GM21381 (cell line): ENCODE results near the gene RNF213.

Source experiments
- ATAC-seq: cut with Tn5 transposase; IDR thresholded peaks from one replicate; pipeline ENCODE4 v1.9.1; 2021; ENCODE audit warnings: mild to moderate bottlenecking, moderate library complexity; ENCODE audit not compliant: unreplicated experiment

RNF213 gene

DNA sequence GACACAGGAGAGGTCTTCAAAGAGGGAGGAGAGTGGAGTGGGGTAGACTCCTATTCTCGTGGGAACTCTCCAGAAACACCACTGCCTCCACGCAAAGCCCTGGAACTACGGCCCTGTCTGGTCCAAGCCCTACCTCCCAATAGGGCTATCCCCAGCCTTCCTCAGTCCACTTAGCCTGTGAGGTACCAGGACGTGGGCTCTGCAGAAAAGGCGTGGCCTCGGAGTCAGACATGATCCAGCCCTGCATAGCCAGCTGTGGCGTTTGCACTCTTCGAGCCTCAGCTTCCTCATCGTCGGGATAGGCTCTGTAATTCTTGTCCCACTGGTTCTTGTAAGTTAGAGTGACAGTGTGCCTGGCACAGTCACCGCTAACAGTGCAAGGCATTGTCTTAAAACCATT is 168.1 kb downstream of the RNF213 start:
- ATAC-seq: no peak

DNA sequence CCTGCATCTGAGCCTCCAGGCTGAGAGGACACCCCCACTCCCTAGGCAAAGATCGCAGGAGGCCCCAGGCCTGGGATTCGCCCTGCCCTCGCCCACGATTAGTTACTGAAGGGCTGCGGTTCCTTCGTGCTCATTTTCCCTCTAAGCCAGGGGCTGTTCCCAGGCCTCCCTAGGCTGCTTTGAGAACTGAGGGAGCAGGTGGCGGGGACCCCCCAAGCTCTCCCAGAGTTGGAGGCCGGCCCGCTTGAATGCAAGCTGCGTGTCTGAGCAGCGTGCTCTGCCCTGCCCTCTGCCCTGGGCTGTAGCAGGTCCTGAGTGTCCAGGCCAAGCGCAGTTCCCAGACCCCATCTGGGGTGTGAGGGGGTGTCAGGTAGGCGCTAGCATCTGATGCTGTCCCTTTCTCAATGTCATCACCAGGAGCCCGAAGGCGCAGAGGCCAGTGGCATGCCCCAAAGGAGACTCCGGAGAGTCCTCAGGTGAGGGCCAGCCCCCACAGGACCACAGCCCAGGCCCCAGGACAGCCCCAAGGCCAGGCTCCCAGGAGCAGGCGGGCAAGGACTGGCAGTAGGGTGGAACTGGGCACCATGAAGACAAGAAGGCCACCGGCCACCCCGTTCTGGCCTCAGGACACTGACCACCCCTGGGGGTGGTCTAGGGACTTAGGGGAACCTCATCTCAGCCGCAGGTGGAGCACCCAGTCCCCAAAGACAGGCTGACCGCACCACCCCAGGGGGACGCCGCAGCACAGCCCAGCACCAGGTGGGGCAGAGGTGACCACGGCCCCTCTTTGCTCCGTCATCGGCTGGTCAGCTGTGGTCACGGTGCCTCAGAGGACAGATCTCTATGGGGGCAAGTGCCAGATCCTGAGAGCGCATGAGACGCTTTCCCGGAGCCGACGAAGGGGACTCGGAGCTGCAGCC is 169.0 kb downstream of the RNF213 start:
- ATAC-seq: no peak

DNA sequence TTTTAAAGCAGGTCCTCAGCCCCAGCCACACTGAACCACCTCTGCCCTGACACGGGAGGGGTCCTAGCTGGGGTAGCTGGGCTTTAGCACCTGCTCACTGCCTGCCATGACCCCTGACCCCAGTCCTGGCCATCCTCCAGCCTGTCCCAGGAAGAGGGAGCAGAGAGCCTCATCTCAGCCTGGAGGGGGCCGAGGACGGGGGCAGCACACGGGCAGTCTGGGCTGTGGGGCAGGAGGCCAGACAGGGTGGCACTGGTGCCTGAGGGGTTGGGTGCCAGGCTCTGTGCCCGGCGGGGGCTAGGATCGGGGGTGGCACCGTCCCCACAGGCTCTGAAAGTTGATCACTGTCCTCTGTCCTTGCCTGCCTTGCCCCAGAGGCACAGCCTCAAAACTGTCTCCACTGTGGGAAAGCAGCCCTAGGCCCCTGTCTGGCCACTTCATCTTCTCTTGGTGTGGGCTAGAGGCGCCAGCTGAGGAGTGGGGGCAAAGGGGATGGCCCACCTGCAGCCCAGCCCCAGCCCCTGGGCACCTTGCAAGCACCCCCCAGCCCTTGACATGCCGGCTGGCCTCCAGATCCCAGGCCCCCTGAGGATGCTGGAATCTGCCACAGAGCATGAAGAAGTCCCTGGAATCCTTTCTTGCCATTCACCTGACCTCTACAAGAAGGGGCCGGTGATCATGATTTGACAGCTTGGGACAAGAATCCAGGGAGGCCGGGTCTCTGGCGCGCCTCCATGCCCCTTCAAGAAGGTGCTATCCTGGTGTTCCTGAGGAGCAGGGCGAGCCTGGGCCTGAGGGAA is 170.0 kb downstream of the RNF213 start:
- ATAC-seq: no peak

DNA sequence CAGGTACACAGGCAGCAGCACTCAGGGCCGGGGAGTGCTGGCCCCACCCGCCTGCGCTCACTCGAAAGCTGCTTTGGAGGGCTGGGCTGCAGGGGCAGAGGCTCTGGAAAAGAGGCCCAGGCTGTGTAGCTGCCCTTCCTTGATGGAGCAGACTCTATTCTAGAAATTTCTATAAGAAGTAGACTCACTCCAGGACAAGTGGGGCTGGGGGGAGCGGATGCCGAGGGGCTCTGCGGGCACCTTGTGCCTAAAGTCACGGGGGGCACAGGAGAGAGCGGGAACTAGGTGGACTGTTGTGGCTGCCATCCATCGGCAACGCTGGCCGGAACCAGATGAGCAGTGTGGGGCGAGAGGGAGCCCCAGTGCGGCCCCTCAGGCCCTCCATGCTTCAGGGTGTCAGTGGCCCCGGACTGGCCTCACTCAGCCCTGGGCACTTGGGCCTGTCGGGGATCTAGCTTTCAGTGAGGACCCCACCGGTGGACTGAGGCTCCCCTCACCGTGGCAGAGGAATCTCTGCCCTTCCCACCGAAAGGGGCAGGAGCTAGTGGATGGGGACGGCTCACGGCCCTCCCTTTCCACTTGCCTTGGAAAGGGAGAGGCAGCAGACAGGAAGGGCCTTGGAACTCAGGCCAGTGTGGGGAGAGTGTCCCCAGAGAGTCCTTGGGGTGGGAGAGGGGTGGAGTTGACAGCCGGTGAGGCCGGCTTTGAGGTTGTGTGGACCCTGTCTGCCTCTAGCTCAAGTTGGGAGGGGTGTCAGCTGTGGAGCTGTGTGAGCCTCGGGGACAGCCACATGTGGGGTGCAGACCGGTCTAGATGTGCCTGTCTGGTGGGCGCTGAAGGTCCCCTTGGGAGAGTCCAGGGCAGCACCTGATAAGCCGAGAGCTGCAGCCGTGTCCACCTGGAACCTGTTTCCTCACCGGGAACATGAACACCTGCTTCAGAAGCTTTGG is 170.9 kb downstream of the RNF213 start:
- ATAC-seq: no peak

DNA sequence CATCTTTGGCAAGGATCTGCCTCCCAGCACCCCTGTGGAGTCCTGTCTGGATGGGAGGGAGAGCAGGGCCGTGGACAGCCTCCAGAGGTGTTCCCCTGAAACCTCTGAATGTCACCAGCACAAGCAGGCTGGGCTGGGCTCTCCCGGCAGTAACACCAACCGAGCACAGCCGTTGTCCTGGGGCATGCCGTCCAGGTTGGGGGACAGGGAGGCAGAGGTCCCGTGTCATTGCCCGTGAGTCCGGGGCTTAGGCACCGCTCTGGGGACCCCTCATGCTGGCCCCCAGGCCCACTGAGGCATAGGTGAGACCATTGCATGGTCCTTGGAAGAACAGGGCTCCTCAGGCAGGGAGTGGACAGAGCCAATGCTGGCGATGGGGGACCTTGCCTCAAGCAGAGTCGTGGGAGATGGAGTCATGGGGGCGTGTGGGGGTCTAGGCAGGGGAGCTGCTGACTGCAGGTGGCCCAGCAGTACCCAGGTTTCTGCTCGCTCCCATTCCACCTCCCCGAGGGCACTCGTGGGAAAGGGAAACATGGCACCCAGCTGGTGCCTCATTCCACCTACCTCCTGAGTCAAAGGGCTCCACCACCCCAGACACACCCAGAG is 171.8 kb downstream of the RNF213 start:
- ATAC-seq: no peak

DNA sequence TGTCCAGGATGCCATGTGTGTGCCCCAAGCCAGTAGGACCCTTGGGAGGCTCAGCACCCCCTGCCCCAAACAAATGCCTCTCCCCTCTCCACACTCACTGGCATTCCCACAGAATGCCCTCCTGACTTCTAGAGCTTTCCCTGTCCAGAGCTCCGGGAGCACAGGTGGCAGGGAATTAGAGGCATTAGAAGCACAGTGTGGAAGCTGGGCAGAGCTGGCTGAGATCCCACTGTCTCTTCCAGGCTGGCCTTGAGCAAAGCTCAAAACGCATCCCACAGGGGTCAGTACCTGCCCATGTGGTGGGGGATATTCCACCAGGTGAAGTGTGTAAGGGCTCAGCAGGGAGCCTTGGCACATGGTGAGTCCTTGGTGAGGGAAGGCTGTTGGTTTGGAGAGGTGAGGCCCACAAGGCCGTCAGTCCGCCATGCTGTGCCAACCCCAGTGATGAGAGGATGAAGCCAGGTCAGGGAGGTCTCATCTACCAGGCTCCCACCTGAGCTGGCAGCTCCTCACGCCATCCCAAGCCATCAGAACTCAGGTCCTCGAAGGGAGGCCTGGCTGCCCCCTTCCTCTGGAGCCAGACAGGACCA is 172.4 kb downstream of the RNF213 start:
- no peak for ATAC-seq

DNA sequence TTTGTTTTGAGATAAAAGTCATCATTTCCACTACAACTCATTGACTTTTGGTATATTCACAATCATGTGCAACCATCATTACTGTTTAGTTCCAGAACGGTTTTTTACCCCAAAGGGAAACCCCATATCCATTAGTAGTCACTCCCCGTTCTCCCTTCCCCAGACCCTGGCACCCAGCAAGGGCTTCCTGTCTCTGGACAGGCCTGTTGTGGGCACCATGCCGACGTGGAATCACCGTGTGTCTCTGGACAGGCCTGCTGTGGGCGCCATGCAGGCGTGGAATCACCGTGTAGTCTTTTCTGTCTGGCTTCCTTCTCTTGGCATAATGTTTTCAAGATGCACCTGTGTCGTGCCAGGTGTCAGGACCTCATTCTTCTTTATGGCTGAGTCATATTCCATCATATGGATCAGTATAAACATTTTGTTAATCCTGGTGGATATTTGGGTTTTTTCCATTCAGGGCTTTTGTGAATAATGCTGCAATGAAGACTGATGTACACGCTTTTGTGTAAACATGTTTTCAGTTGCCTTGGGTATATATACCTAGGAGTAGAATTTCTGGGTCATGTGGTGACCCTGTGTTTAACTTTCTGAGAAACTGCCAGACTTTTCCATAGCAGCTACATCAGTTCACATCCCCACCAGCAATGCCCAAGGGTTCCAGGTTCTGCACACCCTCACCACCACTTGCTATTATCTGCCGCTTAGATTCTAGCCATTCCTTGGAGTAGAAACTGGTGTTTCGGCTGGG is 173.4 kb downstream of the RNF213 start:
- no peak for ATAC-seq

DNA sequence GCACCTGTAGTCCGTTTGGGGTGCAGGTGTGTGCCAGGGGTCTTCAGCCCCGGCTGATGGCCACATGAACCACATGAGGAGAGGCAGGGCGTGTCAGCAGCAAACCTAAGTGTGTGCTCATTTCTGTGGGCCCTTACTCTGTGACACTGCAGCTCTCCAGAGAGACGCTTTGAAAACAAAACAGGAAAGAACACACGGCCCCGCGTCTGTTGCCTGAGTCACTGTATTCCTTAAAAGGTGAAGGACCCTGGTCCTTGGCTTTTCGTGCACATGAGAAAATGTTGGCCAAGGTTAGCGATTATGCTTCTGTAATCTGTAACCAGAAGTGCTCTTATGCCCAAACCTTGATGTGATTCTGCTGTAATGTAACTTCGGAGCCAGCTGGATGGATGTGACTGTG is 176.9 kb downstream of the RNF213 start:
- ATAC-seq: no peak

DNA sequence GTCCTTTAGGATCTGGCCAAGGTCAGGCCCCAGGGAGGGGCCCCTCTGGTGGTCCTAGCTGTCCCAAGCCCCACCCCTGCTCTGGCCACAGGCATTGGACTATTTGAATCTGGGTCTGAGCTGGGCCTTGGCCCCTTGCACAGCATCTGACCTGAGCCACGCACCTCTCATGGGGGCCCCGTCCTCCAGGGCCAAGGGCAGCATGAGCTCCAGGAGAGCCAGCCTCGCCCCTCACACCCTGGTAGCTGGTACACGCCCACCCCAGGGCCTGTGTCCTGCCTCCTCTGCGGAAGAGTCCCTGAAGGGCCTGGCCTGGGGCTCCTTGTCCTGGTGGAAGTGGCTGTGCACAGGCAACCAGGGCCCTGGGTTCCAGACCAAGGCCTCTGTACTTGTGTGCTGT is 178.2 kb downstream of the RNF213 start:
- ATAC-seq: no peak

DNA sequence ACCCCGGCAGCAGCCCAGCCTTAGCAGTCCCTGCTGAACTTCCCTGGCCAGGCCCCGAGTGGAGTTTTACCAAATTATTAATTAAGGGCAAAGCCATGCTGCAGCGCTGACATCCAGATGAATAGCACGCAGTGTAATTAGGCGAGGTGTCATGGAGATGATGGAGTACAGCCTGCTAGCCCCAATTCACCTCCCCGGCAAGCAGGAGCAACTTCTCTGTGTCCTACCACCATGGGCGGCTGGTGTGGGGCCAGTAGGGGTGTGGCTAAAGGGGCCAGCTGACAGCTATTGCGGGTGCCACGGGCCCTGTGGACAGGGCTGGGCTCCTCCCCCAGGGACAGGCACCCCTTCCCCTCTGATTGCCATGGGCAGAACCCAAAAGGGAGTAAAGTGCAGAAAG is 178.8 kb downstream of the RNF213 start:
- no peak for ATAC-seq

DNA sequence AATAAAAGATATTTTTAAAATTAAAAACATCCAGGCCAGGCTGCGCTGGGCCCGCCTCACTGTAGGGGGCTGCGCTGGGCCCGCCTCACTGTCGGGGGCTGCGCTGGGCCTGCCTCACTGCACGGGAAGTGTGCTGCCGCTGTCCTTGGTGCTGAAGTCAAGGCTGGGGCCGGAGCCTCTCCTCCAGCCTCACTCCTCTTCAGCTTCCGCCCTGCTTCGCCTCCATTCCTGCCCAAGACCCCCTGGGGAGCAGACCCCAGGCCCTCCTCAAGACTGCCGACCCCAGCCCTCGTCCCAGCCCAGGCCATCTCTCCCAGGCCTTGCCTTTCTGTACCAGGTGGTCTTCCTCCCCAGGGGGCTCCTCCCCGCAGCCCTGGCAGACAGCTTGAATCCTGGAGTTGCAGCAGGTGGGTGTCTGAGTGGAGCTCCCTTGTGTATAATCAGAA is 180.5 kb downstream of the RNF213 start:
- no peak for ATAC-seq

DNA sequence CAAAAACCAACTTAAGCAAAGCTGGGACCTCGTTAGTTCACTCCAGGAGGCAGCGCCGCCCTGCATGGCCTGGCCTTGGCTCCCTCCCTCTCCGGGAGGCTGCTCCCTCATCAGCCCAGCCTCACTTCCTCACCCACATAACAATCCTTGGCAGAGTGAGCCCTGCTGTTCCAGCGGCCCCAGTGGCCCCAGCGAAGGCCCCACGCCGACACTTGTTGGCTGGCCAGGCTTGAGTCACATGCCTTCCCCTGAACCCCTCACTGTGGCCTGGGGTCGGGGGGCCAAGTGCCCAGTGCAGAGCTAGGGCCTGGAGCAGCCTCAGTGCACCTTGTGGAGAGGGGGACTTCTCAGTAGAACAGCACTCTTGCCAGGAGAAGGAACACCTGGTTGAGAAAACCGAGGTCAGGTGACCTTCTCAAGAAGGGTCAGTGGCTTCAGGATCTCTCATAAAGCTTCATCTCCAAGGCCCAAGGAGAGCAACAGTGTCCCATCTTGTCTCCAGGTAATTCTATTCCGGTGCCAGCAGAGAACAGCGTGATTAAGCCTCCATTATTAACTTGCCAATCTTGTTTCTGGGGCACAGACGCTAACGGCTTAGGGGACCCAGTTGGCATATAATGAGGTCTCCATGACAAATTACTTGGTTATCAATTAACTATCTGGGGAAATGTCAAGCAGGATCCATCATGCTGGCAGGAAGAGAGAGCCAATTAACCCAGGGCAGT is 181.1 kb downstream of the RNF213 start:
- no peak for ATAC-seq

DNA sequence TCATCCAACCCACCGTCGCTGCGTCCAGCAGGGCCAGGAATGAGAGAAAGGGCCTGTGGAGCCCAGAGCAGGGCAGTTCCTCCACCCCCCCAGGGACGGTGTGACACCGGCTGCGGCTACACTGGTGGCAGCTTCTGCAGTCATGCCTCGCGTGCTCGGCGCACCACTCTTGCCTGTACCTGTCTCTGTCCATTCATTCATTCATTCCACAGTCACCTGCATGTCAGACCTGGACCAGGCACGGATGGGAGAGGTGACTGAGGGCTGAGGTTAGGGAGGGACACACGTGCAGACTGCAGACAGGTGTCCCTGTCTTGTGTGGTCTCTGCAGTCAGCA is 181.6 kb downstream of the RNF213 start:
- ATAC-seq: no peak

DNA sequence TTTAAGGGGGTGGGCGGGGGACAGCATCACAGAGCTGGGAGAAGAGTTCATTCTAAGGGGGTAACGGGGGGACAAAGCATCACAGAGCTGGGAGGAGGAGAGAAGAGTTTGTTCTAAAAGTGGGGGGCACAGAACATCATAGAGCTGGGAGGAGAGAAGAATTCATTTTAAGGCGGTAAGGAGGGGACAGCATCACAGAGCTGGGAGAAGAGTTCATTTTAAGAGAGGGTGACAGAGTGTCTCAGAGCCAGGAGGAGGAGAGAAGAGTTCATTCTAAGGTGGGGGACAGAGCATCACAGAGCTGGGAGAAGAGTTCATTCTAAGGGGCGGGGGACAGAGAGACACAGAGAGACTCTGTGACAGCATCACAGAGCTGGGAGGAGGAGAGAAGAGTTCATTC is 182.1 kb downstream of the RNF213 start:
- no peak for ATAC-seq

DNA sequence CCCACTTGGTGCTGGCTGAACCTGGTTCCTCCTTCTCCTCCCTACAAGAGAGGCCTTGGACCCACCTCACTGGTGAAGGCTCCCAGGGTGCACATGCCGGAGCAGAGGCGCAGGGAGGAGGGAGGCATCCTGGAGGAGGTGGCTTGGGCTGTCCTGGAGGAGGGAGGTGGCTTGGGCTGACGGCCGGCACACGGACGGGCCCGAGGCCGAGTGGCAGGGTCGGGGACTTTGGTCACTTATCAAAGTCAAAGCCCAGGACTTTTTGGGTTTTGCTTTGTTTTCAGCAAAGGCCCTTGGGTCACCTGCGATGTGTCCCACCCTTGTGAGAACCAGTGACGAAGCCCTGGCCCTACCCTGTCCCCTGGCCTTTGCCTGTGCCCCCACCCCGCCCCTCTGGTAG is 182.8 kb downstream of the RNF213 start:
- ATAC-seq: no peak

DNA sequence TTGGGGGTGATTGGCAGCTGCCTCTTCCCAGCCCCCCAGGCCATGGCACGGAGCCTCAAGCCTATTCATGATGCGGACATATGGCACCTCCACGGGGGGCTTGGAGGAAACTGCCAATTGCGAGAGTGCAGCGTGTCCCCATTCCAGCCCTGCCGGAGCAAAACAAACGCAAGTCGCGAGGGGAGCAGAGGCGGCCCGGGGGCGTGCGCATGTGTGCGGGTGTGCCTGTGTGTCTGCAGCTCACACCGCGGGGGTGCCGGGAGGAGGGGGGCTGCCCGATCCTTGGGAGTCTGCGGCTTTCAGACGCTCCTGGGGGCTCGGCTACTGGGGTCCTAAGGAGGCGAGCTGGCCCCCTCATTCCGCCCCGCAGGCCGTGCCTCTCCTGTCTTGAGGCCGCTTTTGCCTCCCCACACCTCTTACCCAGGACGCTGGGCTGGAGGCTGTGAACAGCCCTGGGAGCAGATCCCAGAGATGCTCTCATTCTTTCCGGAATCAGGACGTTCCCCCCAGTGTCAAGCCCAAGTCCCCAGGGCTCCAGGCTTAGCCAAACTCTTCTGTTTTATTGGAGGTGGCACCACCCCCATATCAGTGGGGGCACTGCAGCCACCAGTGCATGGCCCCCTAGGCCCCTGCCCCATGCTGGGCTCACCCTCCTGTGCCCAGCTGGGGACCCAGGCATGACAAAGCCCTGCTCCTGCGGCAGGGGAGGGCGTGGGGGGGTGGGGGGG is 183.4 kb downstream of the RNF213 start:
- no peak for ATAC-seq

DNA sequence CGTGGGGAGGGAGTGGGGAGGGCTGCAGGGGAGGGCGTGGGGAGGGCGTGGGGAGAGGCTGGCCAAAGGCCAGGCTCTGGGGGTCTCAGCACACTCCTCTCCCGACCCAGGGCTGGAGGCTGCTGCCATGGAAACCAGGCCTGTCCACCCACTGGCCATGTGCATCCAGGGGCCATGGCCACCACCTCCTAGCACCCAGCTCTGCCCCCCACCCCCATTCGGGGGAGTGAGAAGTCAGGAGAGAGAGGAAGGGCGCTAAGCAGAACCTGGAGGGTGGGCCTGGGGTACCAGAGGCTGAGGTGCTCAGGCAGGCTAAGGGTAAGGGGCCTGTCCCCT is 184.0 kb downstream of the RNF213 start:
- ATAC-seq: no peak

DNA sequence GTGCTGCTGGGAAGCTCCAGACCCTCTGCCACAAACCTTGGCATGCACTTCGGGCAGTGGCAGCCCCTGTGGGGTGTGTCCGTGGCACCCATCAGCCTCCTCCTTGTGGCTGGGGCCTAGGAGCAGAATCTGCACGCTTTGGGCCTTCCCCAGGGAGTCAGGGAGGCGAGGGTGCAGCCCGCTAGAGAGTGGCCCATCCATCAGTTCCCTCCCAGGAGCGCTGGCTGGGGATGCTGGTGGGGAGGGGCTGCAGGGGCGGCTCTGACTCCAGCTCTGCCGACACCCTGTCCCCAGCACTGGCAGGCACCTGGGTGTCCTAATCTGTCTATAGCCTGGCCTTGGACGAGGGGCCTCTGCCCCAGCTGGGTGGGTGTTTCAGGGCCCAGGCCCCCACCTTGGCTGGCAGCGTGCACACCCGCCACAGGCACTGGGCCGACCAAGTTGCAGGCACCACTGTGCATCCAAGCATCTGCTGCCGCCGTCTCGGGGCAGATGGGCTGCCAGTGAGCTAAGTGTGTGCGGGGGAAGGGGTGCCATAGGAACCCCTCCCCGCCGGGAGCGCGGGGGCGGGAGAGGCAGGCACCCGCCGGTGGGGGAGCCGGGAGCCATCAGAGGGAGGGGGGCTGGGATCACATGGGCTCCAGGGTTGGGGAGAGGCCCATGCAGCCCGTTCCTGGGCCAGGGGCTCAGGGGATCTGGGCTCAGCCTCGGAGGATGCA is 184.5 kb downstream of the RNF213 start:
- no peak for ATAC-seq
